Measurements from ENCODE around the gene GALM.
"Not testable (repeated sequence)": the region's sequence is repeated elsewhere in the genome, so short reads cannot be mapped to it uniquely, and the experiment has no call there.

The GALM gene

GRCh38 chr2:38668092-38668491 is 2.2 kb downstream of the GALM start:
- Histone ChIP-seq H3K9me3 (ENCODE audit: low read length) (no peaks in the 10 kb centered on the region), H3K36me3 (ENCODE audit: insufficient read depth, low read length) (no peaks in the 10 kb centered on the region), H3K4me3 (ENCODE audit: low read depth in 1 of 2, low read length in 2 of 2) (no peak overlapping the region), H3K9ac (ENCODE audit: low read length) (no peak overlapping the region), H3K27me3 (ENCODE audit: control insufficient read depth in 1 of 2, insufficient read depth in 2 of 2, low read length in 2 of 2) (no peaks in the 10 kb centered on the region), H3K4me1 (ENCODE audit: insufficient read depth, low read length) (peaks cover 15% of the 10 kb centered on the region), H3K27ac (ENCODE audit: low read depth, low read length) (no peak overlapping the region)

- H3K4me1 ChIP-seq (ENCODE audit: insufficient read depth, low read length), result peaks cover 15% of the 10 kb centered on the region
- no peak overlapping the region for H3K27ac ChIP-seq (ENCODE audit: low read depth, low read length)
- H3K4me3 ChIP-seq (ENCODE audit: low read depth in 1 of 2, low read length in 2 of 2), result no peak overlapping the region
- no peaks in the 10 kb centered on the region for H3K36me3 ChIP-seq (ENCODE audit: insufficient read depth, low read length)
- H3K9ac ChIP-seq (ENCODE audit: low read length), result no peak overlapping the region
- no peaks in the 10 kb centered on the region for H3K27me3 ChIP-seq (ENCODE audit: control insufficient read depth in 1 of 2, insufficient read depth in 2 of 2, low read length in 2 of 2)
- no peaks in the 10 kb centered on the region for H3K9me3 ChIP-seq (ENCODE audit: low read length)
These were observed 3.0 kb downstream of the GALM start for GRCh38 chr2:38668779-38669479.

- Histone ChIP-seq H3K4me3 (ENCODE audit: low read depth in 1 of 2, low read length in 2 of 2) (no peak overlapping the region), H3K4me1 (ENCODE audit: insufficient read depth, low read length) (peaks cover 15% of the 10 kb centered on the region), H3K27ac (ENCODE audit: low read depth, low read length) (no peak overlapping the region), H3K36me3 (ENCODE audit: insufficient read depth, low read length) (peaks cover 7% of the 10 kb centered on the region), H3K27me3 (ENCODE audit: control insufficient read depth in 1 of 2, insufficient read depth in 2 of 2, low read length in 2 of 2) (no peaks in the 10 kb centered on the region), H3K9me3 (ENCODE audit: low read length) (no peaks in the 10 kb centered on the region), H3K9ac (ENCODE audit: low read length) (no peak overlapping the region)
These were observed 5.4 kb downstream of the GALM start for GRCh38 chr2:38671303-38671702.

GRCh38 chr2:38671946-38672345 is 6.0 kb downstream of the GALM start:
- peaks cover 10% of the 10 kb centered on the region for H3K36me3 ChIP-seq (ENCODE audit: insufficient read depth, low read length)
- H3K27ac ChIP-seq (ENCODE audit: low read depth, low read length), result no peak overlapping the region
- no peak overlapping the region for H3K4me3 ChIP-seq (ENCODE audit: low read depth in 1 of 2, low read length in 2 of 2)
- no peaks in the 10 kb centered on the region for H3K27me3 ChIP-seq (ENCODE audit: control insufficient read depth in 1 of 2, insufficient read depth in 2 of 2, low read length in 2 of 2)
- peaks cover 11% of the 10 kb centered on the region for H3K4me1 ChIP-seq (ENCODE audit: insufficient read depth, low read length)
- H3K9ac ChIP-seq (ENCODE audit: low read length), result no peak overlapping the region
- H3K9me3 ChIP-seq (ENCODE audit: low read length), result no peaks in the 10 kb centered on the region

GRCh38 chr2:38672445-38673391 is 6.8 kb downstream of the GALM start:
- Histone ChIP-seq H3K27ac (ENCODE audit: low read depth, low read length) (no peak overlapping the region), H3K9ac (ENCODE audit: low read length) (no peak overlapping the region), H3K4me3 (ENCODE audit: low read depth in 1 of 2, low read length in 2 of 2) (no peak overlapping the region), H3K36me3 (ENCODE audit: insufficient read depth, low read length) (peaks cover 18% of the 10 kb centered on the region), H3K27me3 (ENCODE audit: control insufficient read depth in 1 of 2, insufficient read depth in 2 of 2, low read length in 2 of 2) (no peaks in the 10 kb centered on the region), H3K9me3 (ENCODE audit: low read length) (no peaks in the 10 kb centered on the region), H3K4me1 (ENCODE audit: insufficient read depth, low read length) (peaks cover 6% of the 10 kb centered on the region)

GRCh38 chr2:38676681-38677080 is 10.8 kb downstream of the GALM start:
- Histone ChIP-seq H3K4me1 (ENCODE audit: insufficient read depth, low read length) (no peaks in the 10 kb centered on the region), H3K4me3 (ENCODE audit: low read depth in 1 of 2, low read length in 2 of 2) (no peak overlapping the region), H3K27me3 (ENCODE audit: control insufficient read depth in 1 of 2, insufficient read depth in 2 of 2, low read length in 2 of 2) (no peaks in the 10 kb centered on the region), H3K9me3 (ENCODE audit: low read length) (no peaks in the 10 kb centered on the region), H3K9ac (ENCODE audit: low read length) (no peak overlapping the region), H3K27ac (ENCODE audit: low read depth, low read length) (no peak overlapping the region), H3K36me3 (ENCODE audit: insufficient read depth, low read length) (peaks cover 41% of the 10 kb centered on the region)

- not testable (repeated sequence) for H3K27ac ChIP-seq (ENCODE audit: low read depth, low read length); H3K9ac ChIP-seq (ENCODE audit: low read length); H3K4me3 ChIP-seq (ENCODE audit: low read depth in 1 of 2, low read length in 2 of 2); H3K4me1 ChIP-seq (ENCODE audit: insufficient read depth, low read length); H3K9me3 ChIP-seq (ENCODE audit: low read length); H3K27me3 ChIP-seq (ENCODE audit: control insufficient read depth in 1 of 2, insufficient read depth in 2 of 2, low read length in 2 of 2)
- H3K36me3 ChIP-seq (ENCODE audit: insufficient read depth, low read length), result peaks cover 52% of the 10 kb centered on the region
These were observed 15.0 kb downstream of the GALM start for GRCh38 chr2:38680868-38681267.

- H3K9me3 ChIP-seq (ENCODE audit: low read length), result no peaks in the 10 kb centered on the region
- H3K4me3 ChIP-seq (ENCODE audit: low read depth in 1 of 2, low read length in 2 of 2), result no peak overlapping the region
- peaks cover 5% of the 10 kb centered on the region for H3K4me1 ChIP-seq (ENCODE audit: insufficient read depth, low read length)
- no peaks in the 10 kb centered on the region for H3K27me3 ChIP-seq (ENCODE audit: control insufficient read depth in 1 of 2, insufficient read depth in 2 of 2, low read length in 2 of 2)
- no peak overlapping the region for H3K9ac ChIP-seq (ENCODE audit: low read length)
- peaks cover 42% of the 10 kb centered on the region for H3K36me3 ChIP-seq (ENCODE audit: insufficient read depth, low read length)
- no peak overlapping the region for H3K27ac ChIP-seq (ENCODE audit: low read depth, low read length)
These were observed 16.2 kb downstream of the GALM start for GRCh38 chr2:38682008-38682575.

GRCh38 chr2:38682620-38683019 is 16.7 kb downstream of the GALM start:
- H3K9me3 ChIP-seq (ENCODE audit: low read length); H3K27ac ChIP-seq (ENCODE audit: low read depth, low read length); H3K4me1 ChIP-seq (ENCODE audit: insufficient read depth, low read length); H3K9ac ChIP-seq (ENCODE audit: low read length); H3K4me3 ChIP-seq (ENCODE audit: low read depth in 1 of 2, low read length in 2 of 2); H3K27me3 ChIP-seq (ENCODE audit: control insufficient read depth in 1 of 2, insufficient read depth in 2 of 2, low read length in 2 of 2): not testable (repeated sequence)
- peaks cover 37% of the 10 kb centered on the region for H3K36me3 ChIP-seq (ENCODE audit: insufficient read depth, low read length)

GRCh38 chr2:38683766-38684165 is 17.9 kb downstream of the GALM start:
- H3K4me3 ChIP-seq (ENCODE audit: low read depth in 1 of 2, low read length in 2 of 2), result no peak overlapping the region
- H3K36me3 ChIP-seq (ENCODE audit: insufficient read depth, low read length), result peaks cover 31% of the 10 kb centered on the region
- H3K27ac ChIP-seq (ENCODE audit: low read depth, low read length), result no peak overlapping the region
- H3K27me3 ChIP-seq (ENCODE audit: control insufficient read depth in 1 of 2, insufficient read depth in 2 of 2, low read length in 2 of 2), result no peaks in the 10 kb centered on the region
- H3K9me3 ChIP-seq (ENCODE audit: low read length), result no peaks in the 10 kb centered on the region
- no peak overlapping the region for H3K9ac ChIP-seq (ENCODE audit: low read length)
- H3K4me1 ChIP-seq (ENCODE audit: insufficient read depth, low read length), result peaks cover 5% of the 10 kb centered on the region

- Histone ChIP-seq H3K9me3 (ENCODE audit: low read length) (no peaks in the 10 kb centered on the region), H3K4me1 (ENCODE audit: insufficient read depth, low read length) (peaks cover 5% of the 10 kb centered on the region), H3K36me3 (ENCODE audit: insufficient read depth, low read length) (peaks cover 24% of the 10 kb centered on the region), H3K9ac (ENCODE audit: low read length) (no peak overlapping the region), H3K27ac (ENCODE audit: low read depth, low read length) (no peak overlapping the region), H3K4me3 (ENCODE audit: low read depth in 1 of 2, low read length in 2 of 2) (no peak overlapping the region), H3K27me3 (ENCODE audit: control insufficient read depth in 1 of 2, insufficient read depth in 2 of 2, low read length in 2 of 2) (no peaks in the 10 kb centered on the region)
These were observed 19.3 kb downstream of the GALM start for GRCh38 chr2:38685116-38685735.

Measured in muscle layer of colon (tissue), 2 donors.